Prostate gland (tissue), 2 donors: ENCODE results near the gene ZNF620. TPM values are rescaled to one million over a fixed set of nuclear protein-coding genes. Genes with fewer than 3 reads are reported as not detected.

ENCODE experiments used
- DNase-seq: peaks from one replicate; pipeline ENCODE4 v3.0.0-alpha.2; 2019; ENCODE audit warnings: low spot score
- H3K27ac ChIP-seq, 2 donors: fragments of 200-600 bp; sonication (generic); 2 replicates each; pipeline ENCODE4 v1.5.1; 2017 to 2019
- H3K27me3 ChIP-seq: fragments of 200-600 bp; sonication (generic); replicated peaks from 2 replicates; pipeline ENCODE4 v1.5.1; 2019; ENCODE audit not compliant: insufficient read depth
- H3K36me3 ChIP-seq, 2 donors: fragments of 200-600 bp; sonication (generic); 1 replicate in 1 of 2; 2 replicates in 1 of 2; pipeline versions ENCODE4 v1.5.1 to v1.8.1; 2017 to 2019
- H3K4me1 ChIP-seq: fragments of 200-600 bp; sonication (generic); replicated peaks from 2 replicates; pipeline ENCODE4 v1.5.1; 2019
- H3K4me3 ChIP-seq, 2 donors: fragments of 200-600 bp; sonication (generic); 2 replicates each; pipeline ENCODE4 v1.5.1; 2017 to 2019
- H3K9me3 ChIP-seq: fragments of 200-600 bp; sonication (generic); 2 replicates; pipeline ENCODE4 v1.5.1; 2017
- CTCF ChIP-seq, 4 experiments: fragments of 200-600 bp in 2 of 4; fragments of 450-650 bp in 2 of 4; sonication (generic) in 2 of 4; IDR thresholded peaks; 1 replicate in 3 of 4; 2 replicates in 1 of 4; pipeline ENCODE4 v1.5.1; 2016 to 2019; ENCODE audit warnings: antibody characterized with exemption in 4 of 4, mild to moderate bottlenecking in 2 of 4, moderate library complexity in 2 of 4
- POLR2A ChIP-seq: fragments of 450-650 bp; IDR thresholded peaks from one replicate; pipeline ENCODE4 v1.6.1; 2016; ENCODE audit warnings: antibody characterized with exemption, mild to moderate bottlenecking
- POLR2AphosphoS5 ChIP-seq: sonication (generic); formaldehyde crosslinking; IDR thresholded peaks from one replicate; pipeline ENCODE4 v1.6.1; 2017; ENCODE audit warnings: antibody characterized with exemption
- WGBS: methylation state at CpG from one replicate; pipeline ENCODE4 v1.1.5; 2018; 5-methylcytosine and 5-hydroxymethylcytosine counted together
- intact Hi-C: fragments of 100-400 bp; cut with DNase I; formaldehyde crosslinking; loops from one replicate; pipeline ENCODE4 v1.14.2; 2022
- total RNA-seq, 2 donors: library from RNA; depleted of rRNA; stranded (reverse); fragments of >200 nt; gene quantifications; one replicate each; pipeline ENCODE4 v1.1.0, GENCODE V29; 2016

The ZNF620 gene
- total RNA-seq, 2 donors from 2014 or later: 4.0 to 4.3 TPM

GRCh38 chr3:40477666-40478065 lies 28.2 kb upstream of the ZNF620 start:
- H3K4me1 ChIP-seq: no peaks in the 10 kb centered on the region
- peak overlapping the region; percentile 55 to 67 for H3K4me3 ChIP-seq
- H3K9me3 ChIP-seq: no peaks in the 10 kb centered on the region
- no peak overlapping the region for H3K27ac ChIP-seq
- intact Hi-C loops: no loop called here
- no peak for DNase-seq
- no peak for TF ChIP-seq POLR2AphosphoS5
- no peak for TF ChIP-seq POLR2A
- no peak for TF ChIP-seq CTCF (IDR thresholded peaks at IDR 0.05)
- WGBS: 44% methylated on average over 4 of the region's 4 CpGs
- no peaks in the 10 kb centered on the region for H3K36me3 ChIP-seq
- no peaks in the 10 kb centered on the region for H3K27me3 ChIP-seq

GRCh38 chr3:40487172-40487571 lies 18.7 kb upstream of the ZNF620 start:
- Histone ChIP-seq H3K27me3 (no peaks in the 10 kb centered on the region), H3K36me3 (peaks cover 0 to 6% of the 10 kb centered on the region in 2 donors), H3K27ac (no peak overlapping the region), H3K4me3 (no peak overlapping the region), H3K9me3 (no peaks in the 10 kb centered on the region), H3K4me1 (no peaks in the 10 kb centered on the region)
- no peak for DNase-seq
- TF ChIP-seq POLR2A (no peak), POLR2AphosphoS5 (no peak), CTCF (IDR thresholded peaks at IDR 0.05) (no peak)
- intact Hi-C loops: no loop called here
- WGBS: 95% methylated on average over 3 of the region's 3 CpGs

GRCh38 chr3:40490916-40491315 lies 14.9 kb upstream of the ZNF620 start:
- TF ChIP-seq POLR2A (no peak), POLR2AphosphoS5 (no peak), CTCF (IDR thresholded peaks at IDR 0.05) (no peak)
- no peaks in the 10 kb centered on the region for H3K27me3 ChIP-seq

GRCh38 chr3:40494698-40495097 lies 11.1 kb upstream of the ZNF620 start:
- Histone ChIP-seq H3K4me1 (no peaks in the 10 kb centered on the region), H3K27ac (no peak overlapping the region), H3K27me3 (no peaks in the 10 kb centered on the region), H3K9me3 (no peaks in the 10 kb centered on the region), H3K4me3 (no peak overlapping the region), H3K36me3 (no peaks in the 10 kb centered on the region)
- intact Hi-C loops: no loop called here
- 44% methylated on average over 2 of the region's 2 CpGs for WGBS
- no peak for DNase-seq
- TF ChIP-seq POLR2A (no peak), CTCF (IDR thresholded peaks at IDR 0.05) (no peak)

More at GRCh38 chr3:40490916-40491315, 14.9 kb upstream of the ZNF620 start:
- DNase-seq: no peak
- Histone ChIP-seq H3K4me1 (no peaks in the 10 kb centered on the region), H3K36me3 (no peaks in the 10 kb centered on the region), H3K27ac (no peak overlapping the region), H3K4me3 (no peak overlapping the region), H3K9me3 (no peaks in the 10 kb centered on the region)
- WGBS: 91% methylated on average over 5 of the region's 5 CpGs
- intact Hi-C loops: no loop called here

GRCh38 chr3:40497288-40497687 lies 8.6 kb upstream of the ZNF620 start:
- Histone ChIP-seq H3K4me3 (no peak overlapping the region), H3K4me1 (no peaks in the 10 kb centered on the region), H3K36me3 (no peaks in the 10 kb centered on the region), H3K27ac (no peak overlapping the region), H3K9me3 (no peaks in the 10 kb centered on the region), H3K27me3 (no peaks in the 10 kb centered on the region)
- intact Hi-C loops: no loop called here
- no peak for TF ChIP-seq CTCF (IDR thresholded peaks at IDR 0.05)
- no peak for TF ChIP-seq POLR2AphosphoS5
- TF ChIP-seq POLR2A: no peak
- 93% methylated on average over 2 of the region's 2 CpGs for WGBS
- DNase-seq: no peak
